ENCODE data around the gene MXRA7.

DNA sequence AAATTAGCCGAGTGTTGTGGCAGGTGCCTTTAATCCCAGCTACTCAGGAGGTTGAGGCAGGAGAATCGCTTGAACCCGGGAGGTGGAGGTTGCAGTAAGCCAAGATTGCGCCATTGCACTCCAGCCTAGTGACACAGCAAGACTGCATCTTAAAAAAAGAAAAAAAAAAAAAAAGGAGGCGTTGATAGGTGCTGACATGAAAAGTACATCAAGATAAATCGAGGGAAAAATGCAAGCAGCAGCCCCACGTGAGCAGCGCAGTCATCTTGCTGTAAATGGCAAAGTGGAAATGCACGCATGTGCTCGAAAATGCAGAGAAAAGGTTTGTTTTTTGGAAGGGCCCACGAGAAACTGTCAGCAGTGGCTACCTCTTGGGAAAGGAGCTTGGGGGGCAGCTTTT, 20.9 kb downstream of the MXRA7 start:
- TF ChIP-seq EZH2 (IDR thresholded peaks at IDR 0.05; ENCODE audit: borderline replicate concordance, low read length) = no peak
- TF ChIP-seq, protein P1, sequence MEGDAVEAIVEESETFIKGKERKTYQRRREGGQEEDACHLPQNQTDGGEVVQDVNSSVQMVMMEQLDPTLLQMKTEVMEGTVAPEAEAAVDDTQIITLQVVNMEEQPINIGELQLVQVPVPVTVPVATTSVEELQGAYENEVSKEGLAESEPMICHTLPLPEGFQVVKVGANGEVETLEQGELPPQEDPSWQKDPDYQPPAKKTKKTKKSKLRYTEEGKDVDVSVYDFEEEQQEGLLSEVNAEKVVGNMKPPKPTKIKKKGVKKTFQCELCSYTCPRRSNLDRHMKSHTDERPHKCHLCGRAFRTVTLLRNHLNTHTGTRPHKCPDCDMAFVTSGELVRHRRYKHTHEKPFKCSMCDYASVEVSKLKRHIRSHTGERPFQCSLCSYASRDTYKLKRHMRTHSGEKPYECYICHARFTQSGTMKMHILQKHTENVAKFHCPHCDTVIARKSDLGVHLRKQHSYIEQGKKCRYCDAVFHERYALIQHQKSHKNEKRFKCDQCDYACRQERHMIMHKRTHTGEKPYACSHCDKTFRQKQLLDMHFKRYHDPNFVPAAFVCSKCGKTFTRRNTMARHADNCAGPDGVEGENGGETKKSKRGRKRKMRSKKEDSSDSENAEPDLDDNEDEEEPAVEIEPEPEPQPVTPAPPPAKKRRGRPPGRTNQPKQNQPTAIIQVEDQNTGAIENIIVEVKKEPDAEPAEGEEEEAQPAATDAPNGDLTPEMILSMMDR (conservative IDR thresholded peaks at IDR 0.05 in 1 of 2, IDR thresholded peaks at IDR 0.05 in 1 of 2; ENCODE audit: extremely low read depth in 1 of 2, insufficient read depth in 1 of 2, low read depth in 1 of 2, low read length in 2 of 2) = no peak
